Caco-2 (cell line): ENCODE measurements around the gene CNOT6. TPM values are rescaled to one million over a fixed set of nuclear protein-coding genes. Genes with fewer than 3 reads are reported as not detected.

Experiments used
- BruUV-seq: library from RNA; stranded (reverse); fragments of 400-500 nt; replicated peaks from 2 replicates; lab custom pipeline; 2021; lab: Mats Ljungman, UMichigan
- CTCF ChIA-PET: fragments of 300-600 bp; sonication (Branson Sonifier 250); formaldehyde crosslinking; loops from one replicate; lab custom pipeline; 2022; ENCODE audit warnings: antibody characterized with exemption; lab: Charles Lee
- POLR2A ChIA-PET: fragments of 300-600 bp; sonication (Branson Sonifier 250); formaldehyde crosslinking; loops from one replicate; lab custom pipeline; 2022; ENCODE audit warnings: antibody characterized with exemption; lab: Charles Lee
- DNase-seq, 2 experiments: peaks; one replicate each; pipeline versions ENCODE4 v3.0.0 to v3.0.0-alpha.2; 2020 to 2022
- H3K27me3 ChIP-seq: replicated peaks from 2 replicates; pipeline ENCODE4 v1.6.0; 2011; ENCODE audit warnings: low read length; ENCODE audit not compliant: control insufficient read depth, insufficient read depth
- H3K36me3 ChIP-seq: 2 replicates; pipeline ENCODE4 v1.5.1; 2011; ENCODE audit warnings: low read length; ENCODE audit not compliant: control insufficient read depth, insufficient read depth
- H3K4me1 ChIP-seq: fragments of 250-450 bp; sonication (Bioruptor Pico); 2 replicates; pipeline ENCODE4 v1.5.1; 2020; ENCODE audit warnings: mild to moderate bottlenecking
- H3K4me3 ChIP-seq: 2 replicates; pipeline ENCODE4 v1.5.1; 2011; ENCODE audit warnings: low read depth, mild to moderate bottlenecking, control low read depth, low read length
- H3K9me3 ChIP-seq: fragments of 250-450 bp; sonication (Bioruptor Pico); 2 replicates; pipeline ENCODE4 v1.5.1; 2020; ENCODE audit warnings: mild to moderate bottlenecking, moderate library complexity
- H3K27ac Mint-ChIP-seq: one replicate; pipeline ENCODE4 v1.8.0; 2022; ENCODE audit warnings: mixed read lengths; ENCODE audit not compliant: unreplicated experiment
- H3K27me3 Mint-ChIP-seq: one replicate; pipeline ENCODE4 v1.8.0; 2022; ENCODE audit warnings: mixed read lengths; ENCODE audit not compliant: insufficient read depth, unreplicated experiment
- H3K36me3 Mint-ChIP-seq: one replicate; pipeline ENCODE4 v1.8.0; 2022; ENCODE audit warnings: mild to moderate bottlenecking, mixed read lengths; ENCODE audit not compliant: insufficient read depth, unreplicated experiment
- H3K4me1 Mint-ChIP-seq: one replicate; pipeline ENCODE4 v1.8.0; 2022; ENCODE audit warnings: low read depth, mixed read lengths; ENCODE audit not compliant: unreplicated experiment
- H3K4me3 Mint-ChIP-seq: one replicate; pipeline ENCODE4 v1.8.0; 2022; ENCODE audit warnings: mild to moderate bottlenecking, moderate library complexity, mixed read lengths; ENCODE audit not compliant: unreplicated experiment
- H3K9me3 Mint-ChIP-seq: one replicate; pipeline ENCODE4 v1.8.0; 2022; ENCODE audit warnings: mixed read lengths; ENCODE audit not compliant: unreplicated experiment
- intact Hi-C: fragments of 100-400 bp; cut with micrococcal nuclease; formaldehyde crosslinking; loops from one replicate; pipeline ENCODE4 v1.10.0; 2022; ENCODE audit not compliant: unreplicated experiment
- total RNA-seq: library from RNA; stranded (reverse); gene quantifications from 2 replicates; pipeline ENCODE4 v1.2.3, GENCODE V29; 2022
- TF ChIP-seq, protein P1 (sequence below), 2 experiments: fragments of 200-600 bp in 1 of 2; IDR thresholded peaks; 1 replicate in 1 of 2; 2 replicates in 1 of 2; pipeline versions ENCODE4 v1.5.1 to v1.8.0; 2011 to 2022; ENCODE audit warnings: antibody characterized with exemption in 1 of 2, control low read depth in 1 of 2, inconsistent platforms in 1 of 2, low read depth in 1 of 2, low read length in 1 of 2, mild to moderate bottlenecking in 1 of 2, moderate library complexity in 1 of 2; ENCODE audit not compliant: insufficient read depth in 1 of 2, severe bottlenecking in 1 of 2, unreplicated experiment in 1 of 2

Gene CNOT6
- total RNA-seq, 1 experiment from 2014 or later, result 46.3 TPM

DNA sequence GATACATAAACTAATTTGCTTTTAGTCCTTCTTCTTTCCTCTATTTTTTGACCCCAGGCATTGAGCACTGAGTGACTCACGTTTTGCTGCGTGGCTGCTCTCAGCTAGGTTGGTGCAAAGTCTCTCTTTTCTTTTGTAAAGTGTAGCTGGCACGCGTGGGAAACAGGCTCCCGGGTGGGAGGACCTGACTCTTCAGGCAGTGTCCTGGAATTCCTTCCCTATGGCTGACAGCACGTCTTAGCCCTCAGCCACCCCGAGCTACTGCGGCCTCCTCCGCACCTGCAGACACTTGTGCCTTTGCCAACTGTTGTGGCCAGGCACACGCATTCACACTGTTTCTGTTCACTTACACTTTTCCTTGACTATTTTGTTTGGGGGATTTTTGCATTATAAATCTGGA is 98.0 kb downstream of the CNOT6 start:
- intact Hi-C loops, result no loop called here
- H3K27me3 Mint-ChIP-seq, result peaks cover 5% of the 10 kb centered on the region
- CTCF ChIA-PET, result no interaction called here
- no peaks in the 10 kb centered on the region for H3K36me3 Mint-ChIP-seq
- TF ChIP-seq, protein P1, sequence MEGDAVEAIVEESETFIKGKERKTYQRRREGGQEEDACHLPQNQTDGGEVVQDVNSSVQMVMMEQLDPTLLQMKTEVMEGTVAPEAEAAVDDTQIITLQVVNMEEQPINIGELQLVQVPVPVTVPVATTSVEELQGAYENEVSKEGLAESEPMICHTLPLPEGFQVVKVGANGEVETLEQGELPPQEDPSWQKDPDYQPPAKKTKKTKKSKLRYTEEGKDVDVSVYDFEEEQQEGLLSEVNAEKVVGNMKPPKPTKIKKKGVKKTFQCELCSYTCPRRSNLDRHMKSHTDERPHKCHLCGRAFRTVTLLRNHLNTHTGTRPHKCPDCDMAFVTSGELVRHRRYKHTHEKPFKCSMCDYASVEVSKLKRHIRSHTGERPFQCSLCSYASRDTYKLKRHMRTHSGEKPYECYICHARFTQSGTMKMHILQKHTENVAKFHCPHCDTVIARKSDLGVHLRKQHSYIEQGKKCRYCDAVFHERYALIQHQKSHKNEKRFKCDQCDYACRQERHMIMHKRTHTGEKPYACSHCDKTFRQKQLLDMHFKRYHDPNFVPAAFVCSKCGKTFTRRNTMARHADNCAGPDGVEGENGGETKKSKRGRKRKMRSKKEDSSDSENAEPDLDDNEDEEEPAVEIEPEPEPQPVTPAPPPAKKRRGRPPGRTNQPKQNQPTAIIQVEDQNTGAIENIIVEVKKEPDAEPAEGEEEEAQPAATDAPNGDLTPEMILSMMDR (IDR thresholded peaks at IDR 0.05; ENCODE audit: insufficient read depth in 1 of 2, low read depth in 1 of 2, low read length in 1 of 2, severe bottlenecking in 1 of 2, unreplicated experiment in 1 of 2), result no peak
- POLR2A ChIA-PET, result no interaction called here
- Histone ChIP-seq H3K4me1 (no peaks in the 10 kb centered on the region), H3K9me3 (no peaks in the 10 kb centered on the region), H3K36me3 (no peaks in the 10 kb centered on the region), H3K4me3 (no peak overlapping the region), H3K27me3 (no peaks in the 10 kb centered on the region; the same call in 1 of the 2 replicates)
- BruUV-seq, result no TSS peak
- no peak for DNase-seq
- H3K4me3 Mint-ChIP-seq, result no peak overlapping the region
- H3K9me3 Mint-ChIP-seq, result no peaks in the 10 kb centered on the region
- H3K27ac Mint-ChIP-seq, result no peak overlapping the region
- H3K4me1 Mint-ChIP-seq, result no peaks in the 10 kb centered on the region

DNA sequence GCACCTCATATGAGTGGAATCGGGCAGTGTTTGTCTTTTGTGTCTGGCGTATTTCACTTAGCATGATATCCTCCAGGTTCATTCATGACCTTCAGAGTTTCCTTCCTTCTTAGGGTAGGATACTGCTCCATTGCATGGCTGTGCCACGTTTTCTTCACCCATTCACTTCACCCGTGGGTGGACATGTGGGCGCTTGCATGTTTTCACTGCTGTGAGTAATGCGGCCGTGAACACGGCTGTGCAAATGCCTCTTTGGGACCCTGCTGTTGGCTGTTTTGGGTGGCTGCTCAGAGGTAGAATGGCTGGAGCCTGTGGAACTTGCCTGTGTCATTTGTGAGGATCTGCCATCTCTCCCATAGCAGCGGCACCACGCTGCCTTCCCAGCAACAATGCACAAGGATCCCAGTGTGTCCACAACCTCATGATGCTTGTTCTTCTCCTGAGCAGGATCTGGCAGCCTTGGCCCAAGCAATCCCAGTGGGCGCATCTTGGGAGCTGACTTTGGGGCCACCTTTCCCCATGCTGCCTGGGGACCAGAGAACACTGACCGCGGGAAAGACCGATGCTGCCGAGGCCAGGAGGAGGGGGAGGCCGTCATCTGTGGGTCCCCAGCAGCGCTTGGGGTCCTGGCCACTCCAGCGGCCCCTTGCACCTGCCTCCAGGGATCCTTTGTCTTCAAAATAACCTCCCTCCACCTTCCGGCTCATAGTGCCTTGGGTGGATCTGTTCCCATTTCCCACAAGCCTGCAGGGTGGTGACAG is 99.4 kb downstream of the CNOT6 start:
- Mint-ChIP-seq H3K9me3 (no peaks in the 10 kb centered on the region), H3K27me3 (peaks cover 3% of the 10 kb centered on the region), H3K36me3 (no peaks in the 10 kb centered on the region), H3K4me1 (no peaks in the 10 kb centered on the region), H3K4me3 (no peak overlapping the region), H3K27ac (no peak overlapping the region)
- TF ChIP-seq, protein P1 (IDR thresholded peaks at IDR 0.05; ENCODE audit: insufficient read depth in 1 of 2, low read depth in 1 of 2, low read length in 1 of 2, severe bottlenecking in 1 of 2, unreplicated experiment in 1 of 2), result no peak
- H3K27me3 ChIP-seq, result no peaks in the 10 kb centered on the region
- H3K36me3 ChIP-seq, result no peaks in the 10 kb centered on the region
- intact Hi-C loops, result no loop called here
- H3K4me3 ChIP-seq, result no peak overlapping the region
- ChIA-PET CTCF (no interaction called here), POLR2A (no interaction called here)
- H3K4me1 ChIP-seq, result no peaks in the 10 kb centered on the region
- BruUV-seq, result no TSS peak
- DNase-seq, result no peak
- H3K9me3 ChIP-seq, result no peaks in the 10 kb centered on the region

- Mint-ChIP-seq H3K27ac (no peak overlapping the region), H3K9me3 (no peaks in the 10 kb centered on the region), H3K36me3 (no peaks in the 10 kb centered on the region), H3K4me3 (no peak overlapping the region), H3K27me3 (peaks cover 3% of the 10 kb centered on the region), H3K4me1 (no peaks in the 10 kb centered on the region)
- BruUV-seq, result no TSS peak
- Histone ChIP-seq H3K9me3 (no peaks in the 10 kb centered on the region), H3K4me3 (no peak overlapping the region), H3K4me1 (no peaks in the 10 kb centered on the region), H3K36me3 (no peaks in the 10 kb centered on the region), H3K27me3 (no peaks in the 10 kb centered on the region)
- ChIA-PET POLR2A (no interaction called here), CTCF (no interaction called here)
- no peak for DNase-seq
- TF ChIP-seq, protein P1 (IDR thresholded peaks at IDR 0.05; ENCODE audit: insufficient read depth in 1 of 2, low read depth in 1 of 2, low read length in 1 of 2, severe bottlenecking in 1 of 2, unreplicated experiment in 1 of 2), result no peak
- intact Hi-C loops, result no loop called here
Measured at GRCh38 chr5:180594311-180595045, 100.3 kb downstream of the CNOT6 start.
